HG02852 (cell line): Measurements from ENCODE around the gene OR2V1.
"Not testable (repeated sequence)": the region's sequence is repeated elsewhere in the genome, so short reads cannot be mapped to it uniquely, and the experiment has no call there.

Experiments
- ATAC-seq: cut with Tn5 transposase; IDR thresholded peaks from one replicate; pipeline ENCODE4 v1.9.1; 2021; ENCODE audit warnings: mild to moderate bottlenecking, moderate library complexity; ENCODE audit not compliant: unreplicated experiment

Gene OR2V1

DNA sequence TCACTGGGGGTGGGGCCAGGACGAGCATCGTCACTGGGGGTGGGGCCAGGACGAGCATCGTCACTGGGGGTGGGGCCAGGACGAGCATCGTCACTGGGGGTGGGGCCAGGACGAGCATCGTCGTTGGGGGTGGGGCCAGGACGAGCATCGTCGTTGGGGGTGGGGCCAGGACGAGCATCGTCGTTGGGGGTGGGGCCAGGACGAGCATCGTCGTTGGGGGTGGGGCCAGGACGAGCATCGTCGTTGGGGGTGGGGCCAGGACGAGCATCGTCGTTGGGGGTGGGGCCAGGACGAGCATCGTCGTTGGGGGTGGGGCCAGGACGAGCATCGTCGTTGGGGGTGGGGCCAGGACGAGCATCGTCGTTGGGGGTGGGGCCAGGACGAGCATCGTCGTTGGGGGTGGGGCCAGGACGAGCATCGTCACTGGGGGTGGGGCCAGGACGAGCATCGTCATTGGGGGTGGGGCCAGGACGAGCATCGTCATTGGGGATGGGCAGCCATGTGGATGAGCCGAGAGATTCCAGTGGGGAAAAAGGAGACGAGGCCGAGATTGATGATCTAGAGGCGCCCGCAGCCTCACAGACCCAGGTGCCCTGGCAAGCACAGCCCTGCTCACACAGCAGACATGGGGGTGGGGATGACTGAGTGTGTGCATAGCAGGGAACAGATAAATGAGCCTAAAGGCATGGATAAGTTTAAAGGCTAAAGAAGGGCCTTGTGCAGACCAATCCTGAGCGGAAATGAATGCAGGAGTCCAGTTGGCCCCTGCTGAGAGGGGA lies 30.0 kb upstream of the OR2V1 start:
- ATAC-seq = not testable (repeated sequence)

DNA sequence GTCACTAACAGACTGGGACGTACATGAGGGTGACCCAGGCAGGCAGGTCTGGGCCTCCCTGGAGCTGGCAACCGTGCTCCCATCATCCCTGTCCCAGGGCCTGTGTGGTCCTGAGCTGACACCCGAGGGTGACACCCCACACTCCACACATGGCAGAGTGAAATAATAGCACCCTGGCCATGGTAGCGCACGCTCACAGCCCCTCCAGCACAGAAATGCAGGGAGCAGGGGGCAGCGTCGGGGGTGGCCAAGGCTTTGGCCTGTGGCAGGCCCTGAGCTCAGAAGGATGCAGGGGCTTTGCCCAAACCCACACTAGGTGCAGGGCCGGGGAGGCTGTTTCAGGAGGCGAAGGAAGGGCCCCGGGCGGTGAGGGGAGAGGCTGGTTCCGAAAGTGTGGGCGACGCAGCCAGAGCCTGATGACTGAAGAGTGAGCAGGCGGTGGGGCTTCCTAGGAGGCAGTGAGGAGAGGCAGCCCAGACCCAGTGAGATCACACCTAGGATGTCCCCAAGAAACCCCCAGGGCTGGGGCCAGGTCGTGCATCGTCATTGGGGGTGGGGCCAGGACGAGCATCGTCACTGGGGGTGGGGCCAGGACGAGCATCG lies 29.3 kb upstream of the OR2V1 start:
- peak; percentile 47 for ATAC-seq

- peak; percentile 71 for ATAC-seq
Measured at GRCh38 chr5:181159286-181160151, 28.6 kb upstream of the OR2V1 start.

DNA sequence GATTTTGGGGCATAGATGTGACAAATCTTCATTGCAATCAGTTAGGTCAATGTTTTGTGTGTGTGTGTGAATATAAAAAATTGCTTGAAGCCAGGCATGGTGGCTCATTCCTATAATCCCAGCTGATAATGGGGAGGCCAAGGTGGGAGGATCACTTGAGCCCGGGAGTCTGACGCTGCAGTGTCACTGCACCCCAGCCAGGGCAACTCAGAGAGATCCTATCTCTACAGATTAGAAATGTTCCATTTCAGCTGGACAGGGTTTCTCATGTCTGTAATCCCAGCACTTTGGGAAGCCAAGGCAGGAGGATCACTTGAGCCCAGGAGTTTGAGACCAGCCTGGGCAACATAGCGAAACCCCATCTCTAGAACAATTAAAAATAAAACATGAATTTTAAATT lies 27.9 kb upstream of the OR2V1 start:
- no peak for ATAC-seq

GRCh38 chr5:181156758-181157157 lies 25.8 kb upstream of the OR2V1 start:
- no peak for ATAC-seq

GRCh38 chr5:181153814-181154213 lies 22.8 kb upstream of the OR2V1 start:
- ATAC-seq = no peak

- no peak for ATAC-seq
Measured at GRCh38 chr5:181152406-181152805, 21.4 kb upstream of the OR2V1 start.

DNA sequence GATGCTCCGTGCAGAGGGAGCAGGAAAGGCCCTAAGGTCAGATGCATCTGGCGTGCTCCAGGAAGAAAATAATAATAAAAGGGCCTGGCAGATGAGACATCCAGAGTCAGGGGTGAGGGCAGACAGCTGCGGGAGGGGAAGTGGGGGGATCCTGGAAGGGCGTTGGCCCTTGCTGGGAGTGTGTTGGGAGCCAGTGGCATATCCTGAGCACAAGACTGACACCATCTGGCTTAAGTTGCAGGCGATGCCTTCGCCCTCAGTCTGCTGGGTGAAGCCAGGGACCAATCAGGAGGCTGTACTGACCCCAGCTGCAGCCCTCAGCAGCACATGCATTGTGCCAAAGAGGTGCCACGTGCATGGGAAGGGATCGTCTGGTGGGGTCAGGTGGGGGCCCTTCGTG lies 20.2 kb upstream of the OR2V1 start:
- no peak for ATAC-seq

- peak; percentile 45 for ATAC-seq
Measured at GRCh38 chr5:181149806-181150733, 19.1 kb upstream of the OR2V1 start.

GRCh38 chr5:181149355-181149754 lies 18.4 kb upstream of the OR2V1 start:
- ATAC-seq = no peak

GRCh38 chr5:181146927-181147636 lies 16.1 kb upstream of the OR2V1 start, which contains the start of gene OR2V2:
OR2V2 (plus strand) TSS chr5:181147586; CDS start chr5:181154943, 7,357 bp downstream.
- not testable (repeated sequence) for ATAC-seq

- no peak for ATAC-seq
Measured at GRCh38 chr5:181145133-181145532, 14.2 kb upstream of the OR2V1 start.

GRCh38 chr5:181142054-181142453 lies 11.1 kb upstream of the OR2V1 start:
- ATAC-seq = no peak

GRCh38 chr5:181140766-181141165 lies 9.8 kb upstream of the OR2V1 start:
- no peak for ATAC-seq

GRCh38 chr5:181138258-181138657 lies 7.3 kb upstream of the OR2V1 start:
- no peak for ATAC-seq

DNA sequence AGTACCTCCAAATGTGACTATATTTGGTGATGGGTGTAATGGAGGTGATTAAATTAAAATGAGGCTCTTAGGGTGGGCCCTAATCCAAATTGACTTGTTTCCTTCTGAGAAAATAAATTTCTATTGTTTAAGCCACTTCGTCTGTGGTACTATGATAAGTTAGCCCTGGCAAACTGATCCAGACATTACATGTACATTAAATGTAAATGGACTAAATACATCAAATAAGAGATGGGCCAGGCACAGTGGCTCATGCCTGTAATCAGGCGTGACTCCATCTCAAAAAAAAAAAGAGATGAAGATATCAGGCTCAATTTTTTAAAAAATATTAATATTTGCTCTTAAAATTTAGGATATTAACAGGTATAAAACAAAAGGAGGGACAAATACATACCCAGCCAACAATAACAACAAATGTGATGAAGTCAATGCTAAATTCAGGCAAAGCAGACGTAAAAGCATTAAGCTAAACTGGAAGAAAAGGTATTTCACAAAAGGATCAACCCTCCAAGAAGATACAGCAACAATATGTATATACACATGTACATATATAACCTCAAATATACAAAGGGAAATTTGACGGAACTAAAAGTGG lies 5.5 kb upstream of the OR2V1 start:
- ATAC-seq = no peak

GRCh38 chr5:181134259-181134658 lies 3.3 kb upstream of the OR2V1 start:
- no peak for ATAC-seq

DNA sequence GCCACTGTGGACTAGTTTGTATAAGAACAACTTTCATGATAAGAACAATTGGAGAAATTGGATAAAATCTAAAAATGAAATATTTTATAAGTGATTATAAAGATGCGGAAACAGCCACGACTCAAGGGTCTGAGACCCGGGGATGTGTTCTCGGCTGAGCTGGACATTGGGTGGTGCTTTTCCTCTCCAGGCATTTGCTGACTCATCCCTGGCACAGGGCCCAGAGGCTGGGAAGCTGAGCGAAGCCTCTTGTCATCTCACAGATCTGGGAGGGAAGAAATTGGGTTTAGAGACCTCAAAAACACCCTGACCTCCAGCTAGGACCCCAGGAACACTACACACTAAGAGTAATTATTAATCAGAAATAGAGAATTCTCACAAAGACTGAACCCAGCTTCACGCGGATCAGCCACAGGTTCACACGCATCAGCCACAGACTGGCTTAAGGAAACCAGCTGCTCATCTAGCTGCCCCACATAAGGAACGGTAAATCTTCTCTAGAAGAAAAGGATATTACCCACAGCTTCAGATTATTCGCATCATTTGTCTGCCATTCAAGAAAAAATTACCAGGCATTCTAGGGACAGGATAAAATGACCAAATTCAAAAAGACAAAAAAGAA lies 2.8 kb upstream of the OR2V1 start:
- no peak for ATAC-seq

- ATAC-seq = no peak
Measured at GRCh38 chr5:181133083-181133482, 2.1 kb upstream of the OR2V1 start.
